Activated naive CD4-positive, alpha-beta T cell treated with anti-CD3 and anti-CD28 coated beads for 36 hours (primary cell): ENCODE measurements around the gene GID4. TPM values are rescaled to one million over a fixed set of nuclear protein-coding genes. Genes with fewer than 3 reads are reported as not detected.

ENCODE experiments used
- CTCF ChIA-PET: fragments of 350-600 bp; sonication (Branson Sonifier 250); formaldehyde crosslinking; loops from one replicate; lab custom pipeline; 2021; ENCODE audit warnings: antibody characterized with exemption; lab: Charles Lee
- DNase-seq: peaks from one replicate; pipeline ENCODE4 v3.0.0-alpha.2; 2020
- H3K27ac Mint-ChIP-seq: one replicate; pipeline ENCODE4 v1.8.0; 2021; ENCODE audit warnings: mild to moderate bottlenecking, mixed read lengths
- H3K27me3 Mint-ChIP-seq: one replicate; pipeline ENCODE4 v1.8.0; 2021; ENCODE audit warnings: low read depth, mixed read lengths
- H3K36me3 Mint-ChIP-seq: one replicate; pipeline ENCODE4 v1.8.0; 2021; ENCODE audit warnings: low read depth, mixed read lengths
- H3K4me1 Mint-ChIP-seq: one replicate; pipeline ENCODE4 v1.8.0; 2021; ENCODE audit warnings: low read depth, mixed read lengths
- H3K4me3 Mint-ChIP-seq: one replicate; pipeline ENCODE4 v1.8.0; 2021; ENCODE audit warnings: mild to moderate bottlenecking, moderate library complexity, mixed read lengths
- H3K9me3 Mint-ChIP-seq: one replicate; pipeline ENCODE4 v1.8.0; 2021; ENCODE audit warnings: mixed read lengths
- intact Hi-C: fragments of 100-400 bp; cut with micrococcal nuclease; formaldehyde crosslinking; loops from one replicate; pipeline ENCODE4 v1.15.1; 2023
- total RNA-seq, 2 experiments: library from RNA; stranded (reverse); gene quantifications; one replicate each; pipeline ENCODE4 v1.2.3, GENCODE V29; 2021

GID4 gene
- total RNA-seq, 2 experiments from 2014 or later = 5.2 to 6.0 TPM

DNA sequence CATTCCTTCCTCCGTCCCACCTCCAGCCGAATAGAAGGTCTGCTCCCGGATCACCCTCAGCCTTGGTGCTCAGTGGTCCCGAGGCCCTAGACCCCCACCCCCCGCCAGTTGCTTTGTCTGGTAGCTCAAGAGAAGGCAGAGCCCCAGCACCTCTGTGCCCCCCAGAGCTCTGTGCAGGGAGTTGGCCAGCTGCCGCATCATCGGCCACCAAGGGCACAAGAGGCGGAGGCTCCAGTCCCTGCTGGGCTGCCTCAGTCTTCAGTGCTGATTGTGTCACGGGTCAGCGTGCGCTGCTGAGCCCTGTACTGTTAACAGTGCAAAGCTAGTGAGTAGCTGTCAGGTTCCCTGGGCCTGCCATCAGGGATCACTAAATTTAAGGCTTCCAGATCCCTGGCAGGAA is 26.3 kb downstream of the GID4 start:
- no peak for DNase-seq
- no peaks in the 10 kb centered on the region for H3K9me3 Mint-ChIP-seq
- no peaks in the 10 kb centered on the region for H3K27me3 Mint-ChIP-seq
- CTCF ChIA-PET = no interaction called here
- H3K4me1 Mint-ChIP-seq = no peaks in the 10 kb centered on the region
- intact Hi-C loops = no loop called here
- no peak overlapping the region for H3K27ac Mint-ChIP-seq
- H3K36me3 Mint-ChIP-seq = peaks cover 3% of the 10 kb centered on the region
- H3K4me3 Mint-ChIP-seq = no peak overlapping the region

DNA sequence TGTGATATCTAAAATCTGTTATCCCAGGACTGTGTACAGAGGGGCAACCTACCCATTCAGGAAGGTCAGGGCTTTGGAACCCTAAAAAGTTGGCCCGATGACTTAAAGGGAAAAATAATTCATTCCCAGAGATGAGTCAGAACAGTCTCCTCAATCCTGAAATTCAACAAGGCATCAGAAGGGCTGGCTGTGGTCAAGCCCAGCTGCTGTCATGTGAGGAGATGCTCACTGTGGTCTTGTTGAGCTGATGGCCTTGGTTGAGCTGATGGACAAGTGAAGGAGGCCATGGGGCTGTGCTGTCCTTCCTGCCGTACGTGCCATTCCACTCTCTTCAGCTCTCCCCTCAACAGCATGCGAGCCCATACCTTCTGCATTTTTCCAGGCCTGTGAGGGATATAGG is 27.7 kb downstream of the GID4 start:
- peaks cover 5% of the 10 kb centered on the region for H3K4me1 Mint-ChIP-seq
- H3K4me3 Mint-ChIP-seq = no peak overlapping the region

DNA sequence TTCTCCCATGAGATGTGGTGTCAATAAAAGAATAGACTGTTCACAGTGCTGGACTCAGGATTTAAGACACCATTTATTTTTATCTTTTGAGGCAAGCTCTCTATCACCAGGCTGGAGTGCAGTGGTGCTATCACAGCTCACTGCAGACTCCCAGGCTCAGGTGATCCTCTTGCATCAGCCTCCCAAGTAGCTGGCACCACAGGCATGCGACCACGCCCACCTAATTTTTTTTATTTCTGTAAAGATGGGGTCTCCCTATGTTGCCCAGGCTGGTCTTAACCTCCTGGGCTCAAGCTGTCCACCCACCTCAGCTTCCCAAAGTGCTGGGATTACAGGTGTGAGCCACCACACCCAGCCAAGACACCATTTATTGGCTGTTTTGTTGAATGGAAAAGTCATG is 29.9 kb downstream of the GID4 start:
- no peaks in the 10 kb centered on the region for H3K9me3 Mint-ChIP-seq
- CTCF ChIA-PET = no interaction called here
- no peak overlapping the region for H3K4me3 Mint-ChIP-seq
- intact Hi-C loops = no loop called here
- peaks cover 5% of the 10 kb centered on the region for H3K4me1 Mint-ChIP-seq
- H3K36me3 Mint-ChIP-seq = peaks cover 3% of the 10 kb centered on the region
- H3K27ac Mint-ChIP-seq = no peak overlapping the region
- no peak for DNase-seq
- H3K27me3 Mint-ChIP-seq = no peaks in the 10 kb centered on the region

More for the DNA sequence above, 27.7 kb downstream of the GID4 start:
- intact Hi-C loops = no loop called here
- CTCF ChIA-PET = no interaction called here
- no peak overlapping the region for H3K27ac Mint-ChIP-seq
- H3K27me3 Mint-ChIP-seq = no peaks in the 10 kb centered on the region
- no peak for DNase-seq
- peaks cover 3% of the 10 kb centered on the region for H3K36me3 Mint-ChIP-seq
- no peaks in the 10 kb centered on the region for H3K9me3 Mint-ChIP-seq

- no peak overlapping the region for H3K4me3 Mint-ChIP-seq
- H3K27ac Mint-ChIP-seq = no peak overlapping the region
- no peaks in the 10 kb centered on the region for H3K9me3 Mint-ChIP-seq
- H3K36me3 Mint-ChIP-seq = no peaks in the 10 kb centered on the region
- peak; percentile 12 for DNase-seq
- CTCF ChIA-PET = no interaction called here
- peaks cover 5% of the 10 kb centered on the region for H3K4me1 Mint-ChIP-seq
- intact Hi-C loops = no loop called here
- H3K27me3 Mint-ChIP-seq = no peaks in the 10 kb centered on the region
Observed at GRCh38 chr17:18070861-18071340, 31.7 kb downstream of the GID4 start.

DNA sequence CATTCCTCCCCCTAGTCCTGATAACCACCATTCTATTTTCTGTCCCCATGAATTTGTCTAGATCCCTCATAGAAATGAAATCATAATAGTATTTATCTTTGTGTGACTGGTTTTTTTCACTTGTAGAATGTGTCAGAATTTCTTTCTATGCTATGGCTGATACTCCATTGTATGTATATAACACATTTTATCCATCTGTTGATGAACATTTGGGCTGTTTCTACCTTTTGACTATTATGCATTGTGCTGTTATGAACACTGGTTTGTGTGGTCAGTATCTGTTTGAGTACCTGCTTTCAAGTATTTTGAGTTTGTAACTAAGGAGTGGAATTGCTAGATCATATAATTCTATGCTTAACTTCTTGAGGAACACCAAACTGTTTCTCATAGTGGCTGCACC is 32.5 kb downstream of the GID4 start:
- CTCF ChIA-PET = interaction anchor here (0.6 kb wide), 1 partner anchor 123 kb away, joined by 3 read pairs; no protein-coding TSS in a partner anchor
- Mint-ChIP-seq H3K27me3 (no peaks in the 10 kb centered on the region), H3K4me3 (no peak overlapping the region), H3K9me3 (no peaks in the 10 kb centered on the region), H3K36me3 (no peaks in the 10 kb centered on the region), H3K4me1 (peaks cover 5% of the 10 kb centered on the region), H3K27ac (no peak overlapping the region)
- intact Hi-C loops = no loop called here
- DNase-seq = no peak

DNA sequence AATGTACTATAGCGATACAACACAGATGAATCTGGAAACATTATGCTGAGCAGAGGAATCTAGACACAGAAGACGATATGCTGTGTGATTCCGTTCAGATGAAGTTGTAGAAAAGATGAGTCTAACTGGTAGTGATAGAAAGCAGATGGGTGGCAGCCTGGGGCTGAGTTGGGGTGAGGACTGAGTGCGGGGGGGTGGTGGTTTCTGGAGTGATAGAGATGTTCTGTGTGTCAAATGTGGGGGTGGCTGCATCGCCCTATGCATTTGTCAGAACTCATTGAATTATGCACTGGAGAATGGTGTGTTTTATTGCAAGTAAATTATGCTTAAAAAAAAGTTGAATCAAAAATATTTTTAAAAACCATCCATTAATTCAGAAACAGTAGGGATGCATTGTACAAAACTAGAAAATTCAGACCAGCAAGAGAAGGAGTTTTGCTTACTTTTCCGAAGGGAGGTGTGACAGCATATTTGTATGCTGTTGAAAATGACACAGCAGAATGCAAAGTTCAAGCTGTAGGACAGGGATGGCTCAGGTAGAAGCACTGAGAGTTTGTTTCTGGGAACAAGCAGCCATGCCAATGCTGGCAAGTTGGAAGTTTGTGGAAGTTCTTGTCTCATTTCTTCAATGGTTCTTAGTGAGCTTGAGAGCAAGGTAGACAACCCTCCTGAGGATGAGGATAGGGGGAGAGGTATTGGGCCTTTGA is 35.5 kb downstream of the GID4 start:
- peaks cover 5% of the 10 kb centered on the region for H3K4me1 Mint-ChIP-seq
- no peak for DNase-seq
- peaks cover 4% of the 10 kb centered on the region for H3K27me3 Mint-ChIP-seq
- H3K4me3 Mint-ChIP-seq = no peak overlapping the region
- H3K9me3 Mint-ChIP-seq = no peaks in the 10 kb centered on the region
- H3K36me3 Mint-ChIP-seq = no peaks in the 10 kb centered on the region
- CTCF ChIA-PET = no interaction called here
- intact Hi-C loops = no loop called here
- H3K27ac Mint-ChIP-seq = no peak overlapping the region

DNA sequence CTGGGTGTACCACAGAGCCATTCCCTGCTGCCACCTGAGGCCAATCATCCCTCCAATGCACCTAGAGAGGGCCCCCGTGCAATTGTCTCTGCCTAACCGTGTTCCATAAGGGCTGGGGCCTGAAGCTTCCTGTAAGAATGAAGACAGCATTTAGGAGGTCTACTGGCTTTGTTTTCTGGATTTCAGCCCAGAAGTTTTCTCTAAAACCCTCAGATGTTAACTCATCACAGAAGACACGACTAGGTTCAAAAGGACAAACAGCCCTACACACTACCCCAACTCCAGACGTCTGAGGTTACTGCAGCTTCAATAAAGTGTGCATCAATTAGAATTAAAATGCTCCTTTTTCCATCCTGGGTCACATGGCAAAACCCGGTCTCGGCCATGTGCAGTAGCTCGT is 37.7 kb downstream of the GID4 start:
- DNase-seq = no peak
- Mint-ChIP-seq H3K27me3 (peaks cover 8% of the 10 kb centered on the region), H3K4me3 (no peak overlapping the region), H3K36me3 (no peaks in the 10 kb centered on the region), H3K27ac (no peak overlapping the region), H3K9me3 (no peaks in the 10 kb centered on the region), H3K4me1 (no peaks in the 10 kb centered on the region)
- CTCF ChIA-PET = no interaction called here
- intact Hi-C loops = no loop called here

DNA sequence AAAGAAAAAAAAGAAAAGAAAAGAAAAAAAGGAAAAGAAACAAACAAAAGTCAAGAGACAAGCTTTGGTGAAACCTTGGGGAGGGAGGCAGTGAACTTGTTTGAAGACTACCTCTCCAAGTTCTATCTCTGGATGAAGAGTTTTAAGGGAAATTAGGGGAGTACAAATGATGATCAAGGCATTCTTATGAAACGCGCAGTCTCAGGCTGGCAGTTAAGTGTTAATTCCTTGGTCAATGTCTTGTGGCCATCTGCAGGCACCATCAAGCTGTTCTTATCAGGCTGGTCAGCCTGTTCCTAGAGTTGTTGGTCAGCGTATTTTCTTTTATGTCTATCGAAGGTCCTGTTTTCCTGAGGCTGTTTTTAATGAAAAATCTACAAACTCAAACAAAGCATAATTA is 40.3 kb downstream of the GID4 start:
- no peaks in the 10 kb centered on the region for H3K4me1 Mint-ChIP-seq
- no peak overlapping the region for H3K4me3 Mint-ChIP-seq
- CTCF ChIA-PET = no interaction called here
- intact Hi-C loops = no loop called here
- DNase-seq = no peak
- peaks cover 8% of the 10 kb centered on the region for H3K27me3 Mint-ChIP-seq
- no peak overlapping the region for H3K27ac Mint-ChIP-seq
- no peaks in the 10 kb centered on the region for H3K36me3 Mint-ChIP-seq
- H3K9me3 Mint-ChIP-seq = no peaks in the 10 kb centered on the region

DNA sequence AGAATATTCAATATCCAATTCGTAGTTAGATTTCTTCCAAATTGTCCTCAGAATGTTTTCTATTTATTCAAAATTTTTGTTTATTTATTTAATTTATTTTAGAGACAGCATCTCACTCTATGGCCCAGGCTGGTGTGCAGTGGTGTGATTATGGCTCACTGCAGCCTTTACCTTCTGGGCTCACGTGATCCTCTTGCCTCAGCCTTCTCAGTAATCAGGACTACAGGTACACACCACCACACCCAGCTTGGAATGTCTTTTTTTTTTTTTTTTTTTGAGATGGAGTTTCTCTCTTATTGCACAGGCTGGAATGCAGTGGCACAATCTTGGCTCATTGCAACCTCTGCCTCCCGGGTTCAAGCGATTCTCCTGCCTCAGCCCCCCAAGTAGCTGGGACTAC is 45.0 kb downstream of the GID4 start:
- DNase-seq = no peak
- no peak overlapping the region for H3K27ac Mint-ChIP-seq
- intact Hi-C loops = no loop called here
- H3K27me3 Mint-ChIP-seq = peaks cover 5% of the 10 kb centered on the region
- H3K4me1 Mint-ChIP-seq = peaks cover 17% of the 10 kb centered on the region
- no peaks in the 10 kb centered on the region for H3K9me3 Mint-ChIP-seq
- peaks cover 1% of the 10 kb centered on the region for H3K36me3 Mint-ChIP-seq
- CTCF ChIA-PET = no interaction called here
- no peak overlapping the region for H3K4me3 Mint-ChIP-seq

- Mint-ChIP-seq H3K4me1 (peaks cover 29% of the 10 kb centered on the region), H3K9me3 (no peaks in the 10 kb centered on the region), H3K36me3 (peaks cover 4% of the 10 kb centered on the region), H3K4me3 (peak within 1 kb of the TSS; percentile 97), H3K27ac (peak within 1 kb of the TSS; percentile 93), H3K27me3 (no peaks in the 10 kb centered on the region)
- peak; percentile 92 for DNase-seq
- intact Hi-C loops = loop anchor here (1.0 to 5.0 kb wide), 5 partner anchors 49 to 497 kb away; partner anchors contain the start of genes ATPAF2, GID4, PEMT and RAI1
- CTCF ChIA-PET = interaction anchor here (1.0 kb wide), 1 partner anchor 101 kb away, joined by 3 read pairs; no protein-coding TSS in a partner anchor
Observed at GRCh38 chr17:18087610-18088491, 48.6 kb downstream of the GID4 start, which contains the start of gene DRG2. Gene DRG2 (plus strand): TSS chr17:18087948. CDS start chr17:18088024, 76 bp downstream.

DNA sequence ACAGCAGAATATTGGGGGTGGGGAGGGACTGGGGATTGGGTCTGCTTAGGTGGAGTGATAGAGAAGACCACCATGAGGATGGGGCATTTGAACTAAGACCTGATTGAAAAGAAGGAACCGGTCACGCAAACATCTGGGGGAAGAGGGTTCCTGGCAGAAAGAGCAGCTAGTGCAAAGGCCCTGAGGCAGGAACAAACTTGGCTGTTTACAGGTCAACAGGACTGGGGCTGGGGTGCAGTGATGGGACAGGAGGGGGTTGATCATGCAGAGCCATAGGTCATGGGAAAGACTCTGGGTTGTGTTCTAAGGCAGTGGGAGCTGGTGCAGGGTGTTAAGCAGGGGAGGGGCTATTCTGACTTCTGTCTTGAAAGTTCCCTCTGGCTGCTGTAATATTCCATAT is 50.4 kb downstream of the GID4 start:
- Mint-ChIP-seq H3K36me3 (peaks cover 16% of the 10 kb centered on the region), H3K4me3 (peak overlapping the region; percentile 11), H3K4me1 (peaks cover 35% of the 10 kb centered on the region), H3K27ac (peak overlapping the region; percentile 11), H3K27me3 (no peaks in the 10 kb centered on the region), H3K9me3 (no peaks in the 10 kb centered on the region)
- DNase-seq = no peak
- intact Hi-C loops = loop anchor here (5.0 kb wide), 1 partner anchor 407 kb away; the partner anchor contains the start of gene RAI1
- CTCF ChIA-PET = no interaction called here

- Mint-ChIP-seq H3K4me1 (peaks cover 23% of the 10 kb centered on the region), H3K36me3 (peaks cover 25% of the 10 kb centered on the region), H3K27ac (no peak overlapping the region), H3K4me3 (no peak overlapping the region), H3K27me3 (no peaks in the 10 kb centered on the region), H3K9me3 (no peaks in the 10 kb centered on the region)
- peak; percentile 43 for DNase-seq
- intact Hi-C loops = no loop called here
- CTCF ChIA-PET = interaction anchor here (0.7 to 1.5 kb wide), 3 partner anchors 36 to 309 kb away, joined by 3 to 4 read pairs (median 3); no protein-coding TSS in a partner anchor
Observed at GRCh38 chr17:18093616-18094408, 54.6 kb downstream of the GID4 start.
